Testis (tissue), 3 donors: ENCODE results near the gene MSL3. TPM values are rescaled to one million over a fixed set of nuclear protein-coding genes. Genes with fewer than 3 reads are reported as not detected.

ENCODE experiments used
- DNase-seq: peaks from one replicate; pipeline ENCODE4 v3.0.0-alpha.2; 2019
- H3K27ac ChIP-seq, 2 donors: fragments of 200-600 bp; sonication (generic); one replicate each; pipeline ENCODE4 v1.5.1; 2019
- H3K27me3 ChIP-seq: fragments of 200-600 bp; sonication (generic); one replicate; pipeline ENCODE4 v1.5.1; 2019
- H3K36me3 ChIP-seq: fragments of 200-600 bp; sonication (generic); one replicate; pipeline ENCODE4 v1.5.1; 2017; ENCODE audit warnings: low read depth; ENCODE audit errors: missing control alignments
- H3K4me1 ChIP-seq: fragments of 200-600 bp; sonication (generic); one replicate; pipeline ENCODE4 v1.5.1; 2019
- H3K4me3 ChIP-seq, 2 donors: fragments of 200-600 bp; sonication (generic); one replicate each; pipeline ENCODE4 v1.5.1; 2017 to 2019
- H3K9me3 ChIP-seq: fragments of 200-600 bp; sonication (generic); one replicate; pipeline ENCODE4 v1.5.1; 2017
- CTCF ChIP-seq, 3 experiments: fragments of 450-650 bp in 2 of 3; fragments of 200-600 bp in 1 of 3; sonication (generic) in 1 of 3; IDR thresholded peaks; one replicate each; pipeline ENCODE4 v1.5.1; 2016 to 2019; ENCODE audit warnings: antibody characterized with exemption in 3 of 3, mild to moderate bottlenecking in 2 of 3, moderate library complexity in 1 of 3
- POLR2A ChIP-seq: fragments of 450-650 bp; IDR thresholded peaks from one replicate; pipeline ENCODE4 v1.6.1; 2017; ENCODE audit warnings: antibody characterized with exemption, mild to moderate bottlenecking, moderate library complexity
- WGBS, 2 donors: methylation state at CpG; one replicate each; pipeline ENCODE4 v1.1.5; 2018; 5-methylcytosine and 5-hydroxymethylcytosine counted together
- intact Hi-C: fragments of 100-400 bp; cut with DNase I; formaldehyde crosslinking; loops from one replicate; pipeline ENCODE4 v1.15.1; 2023; ENCODE audit warnings: low total_unique reads
- polyA plus RNA-seq: library from polyadenylated mRNA; stranded (reverse); fragments of 350-450 nt; fragmentation: Illumina TruSeq; extraction: RNeasy Lipid Tissue Mini Kit (QIAGEN cat#74804); gene quantifications from one replicate; pipeline ENCODE4 v1.2.3, GENCODE V29; 2014; ENCODE audit warnings: low read depth, low replicate concordance; ENCODE audit not compliant: insufficient read depth
- total RNA-seq, 2 donors: library from RNA; depleted of rRNA; stranded (reverse); fragments of >200 nt; gene quantifications; one replicate each; pipeline ENCODE4 v1.2.3, GENCODE V29; 2016

The MSL3 gene
- total and polyA plus RNA-seq, 3 donors from 2014 or later = 34.5 to 49.9 (median 47.6) TPM

GRCh38 chrX:11741574-11741973 is 16.5 kb upstream of the MSL3 start:
- DNase-seq = no peak
- Histone ChIP-seq H3K4me3 (no peak overlapping the region), H3K36me3 (no peaks in the 10 kb centered on the region), H3K9me3 (no peaks in the 10 kb centered on the region), H3K4me1 (no peaks in the 10 kb centered on the region), H3K27me3 (no peaks in the 10 kb centered on the region), H3K27ac (no peak overlapping the region)
- TF ChIP-seq CTCF (IDR thresholded peaks at IDR 0.05) (no peak), POLR2A (no peak)
- intact Hi-C loops = no loop called here
- WGBS, 2 donors = 48 to 80% methylated on average over 2 of the region's 2 CpGs

DNA sequence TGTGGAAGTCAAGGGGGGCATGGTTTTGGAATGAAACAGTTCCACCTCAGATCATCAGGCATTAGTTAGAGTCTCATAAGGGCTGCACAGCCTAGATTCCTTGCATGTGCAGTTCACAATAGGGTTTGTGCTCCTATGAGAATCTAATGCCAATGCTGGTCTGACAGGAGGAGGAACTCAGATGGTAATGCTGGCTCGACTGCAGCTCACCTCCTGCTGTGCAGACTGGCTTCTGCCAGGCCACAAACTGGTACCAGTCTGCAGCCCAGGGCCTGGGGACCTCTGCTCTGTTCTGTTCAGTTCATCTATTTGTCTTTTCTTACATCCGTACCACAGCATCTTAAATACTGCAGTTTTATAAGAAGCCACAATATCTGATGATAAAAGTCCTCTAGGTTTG is 12.2 kb upstream of the MSL3 start:
- intact Hi-C loops = no loop called here
- H3K9me3 ChIP-seq = no peaks in the 10 kb centered on the region
- no peaks in the 10 kb centered on the region for H3K4me1 ChIP-seq
- TF ChIP-seq CTCF (IDR thresholded peaks at IDR 0.05) = no peak
- no peak for TF ChIP-seq POLR2A
- H3K36me3 ChIP-seq = no peaks in the 10 kb centered on the region
- no peaks in the 10 kb centered on the region for H3K27me3 ChIP-seq
- no peak overlapping the region for H3K27ac ChIP-seq
- H3K4me3 ChIP-seq = no peak overlapping the region
- no peak for DNase-seq
- whole genome bisulfite sequencing, 2 donors = 52 to 100% methylated on average over 1 to 2 of the region's 2 CpGs

DNA sequence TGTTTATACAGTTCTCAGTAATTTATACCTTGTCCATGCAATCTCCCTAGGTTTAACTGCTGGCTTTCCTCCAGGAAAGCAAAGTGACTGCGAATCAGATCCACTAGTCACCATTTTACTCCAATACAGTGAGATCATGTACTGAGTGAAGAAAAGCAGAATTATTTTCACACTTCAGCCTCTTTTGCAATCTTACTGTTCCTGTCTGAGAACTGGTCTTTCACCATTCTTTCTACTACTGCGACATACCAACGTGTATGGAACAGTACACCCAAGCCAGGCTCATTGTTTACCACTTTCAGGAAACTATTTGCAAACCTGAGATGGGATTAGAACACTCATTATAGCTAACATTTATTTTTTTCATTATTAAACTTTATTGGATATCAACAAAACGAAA is 8.0 kb upstream of the MSL3 start:
- no peaks in the 10 kb centered on the region for H3K4me1 ChIP-seq
- intact Hi-C loops = no loop called here
- H3K27ac ChIP-seq = no peak overlapping the region
- no peaks in the 10 kb centered on the region for H3K36me3 ChIP-seq
- no peak for TF ChIP-seq POLR2A
- TF ChIP-seq CTCF (IDR thresholded peaks at IDR 0.05) = no peak
- no peaks in the 10 kb centered on the region for H3K27me3 ChIP-seq
- 82% methylated on average over 4 of the region's 4 CpGs for WGBS, 2 donors
- no peak for DNase-seq
- no peaks in the 10 kb centered on the region for H3K9me3 ChIP-seq
- no peak overlapping the region for H3K4me3 ChIP-seq

DNA sequence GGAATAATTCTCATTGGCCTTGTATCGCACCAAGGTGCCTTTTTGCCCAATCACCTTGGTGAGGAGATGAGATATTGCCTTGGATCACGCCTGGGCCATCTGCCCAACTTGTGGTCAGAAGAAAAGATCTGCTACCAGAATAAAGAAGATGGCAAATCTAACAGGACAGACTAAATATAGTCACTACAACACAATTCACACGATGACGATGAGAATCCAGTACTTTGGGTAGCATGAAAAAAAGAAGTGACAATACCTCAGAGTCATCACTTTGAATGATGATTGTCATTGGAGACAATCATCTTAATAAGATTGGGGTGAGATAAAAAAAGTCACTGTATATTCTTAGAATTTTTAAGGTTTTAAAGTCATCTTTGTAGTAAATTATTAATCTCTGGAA is 7.3 kb upstream of the MSL3 start:
- TF ChIP-seq POLR2A (no peak), CTCF (IDR thresholded peaks at IDR 0.05) (no peak)
- no peak for DNase-seq
- Histone ChIP-seq H3K4me1 (no peaks in the 10 kb centered on the region), H3K27ac (no peak overlapping the region), H3K9me3 (no peaks in the 10 kb centered on the region), H3K4me3 (no peak overlapping the region), H3K36me3 (no peaks in the 10 kb centered on the region), H3K27me3 (no peaks in the 10 kb centered on the region)
- WGBS, 2 donors = 90 to 97% methylated on average over 4 of the region's 4 CpGs
- intact Hi-C loops = no loop called here

DNA sequence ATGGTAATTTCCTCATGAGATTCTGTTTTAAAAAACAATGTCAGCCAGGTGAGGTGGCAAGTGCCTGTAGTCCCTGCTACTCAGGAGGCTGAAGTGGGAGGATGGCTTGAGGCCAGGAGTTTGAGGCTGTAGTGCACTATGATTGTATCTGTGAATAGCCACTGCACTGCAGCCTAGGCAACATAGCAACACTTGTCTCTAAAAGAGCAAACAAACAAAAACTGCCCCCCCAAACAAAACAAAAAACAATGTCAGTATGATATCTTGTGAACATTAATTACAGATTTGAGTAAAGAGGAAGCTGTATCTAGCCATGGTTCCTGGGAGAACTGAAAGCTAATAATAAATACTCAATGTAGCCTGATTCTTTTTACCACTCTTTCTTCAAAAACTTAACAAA is 6.8 kb upstream of the MSL3 start:
- intact Hi-C loops = no loop called here
- no peak for TF ChIP-seq CTCF (IDR thresholded peaks at IDR 0.05)
- TF ChIP-seq POLR2A = no peak
- DNase-seq = no peak
- H3K4me3 ChIP-seq = no peak overlapping the region
- no peak overlapping the region for H3K27ac ChIP-seq
- no peaks in the 10 kb centered on the region for H3K36me3 ChIP-seq
- H3K9me3 ChIP-seq = no peaks in the 10 kb centered on the region
- H3K27me3 ChIP-seq = no peaks in the 10 kb centered on the region
- no peaks in the 10 kb centered on the region for H3K4me1 ChIP-seq
